ENCODE results near the gene TSR3.

Gene TSR3

DNA sequence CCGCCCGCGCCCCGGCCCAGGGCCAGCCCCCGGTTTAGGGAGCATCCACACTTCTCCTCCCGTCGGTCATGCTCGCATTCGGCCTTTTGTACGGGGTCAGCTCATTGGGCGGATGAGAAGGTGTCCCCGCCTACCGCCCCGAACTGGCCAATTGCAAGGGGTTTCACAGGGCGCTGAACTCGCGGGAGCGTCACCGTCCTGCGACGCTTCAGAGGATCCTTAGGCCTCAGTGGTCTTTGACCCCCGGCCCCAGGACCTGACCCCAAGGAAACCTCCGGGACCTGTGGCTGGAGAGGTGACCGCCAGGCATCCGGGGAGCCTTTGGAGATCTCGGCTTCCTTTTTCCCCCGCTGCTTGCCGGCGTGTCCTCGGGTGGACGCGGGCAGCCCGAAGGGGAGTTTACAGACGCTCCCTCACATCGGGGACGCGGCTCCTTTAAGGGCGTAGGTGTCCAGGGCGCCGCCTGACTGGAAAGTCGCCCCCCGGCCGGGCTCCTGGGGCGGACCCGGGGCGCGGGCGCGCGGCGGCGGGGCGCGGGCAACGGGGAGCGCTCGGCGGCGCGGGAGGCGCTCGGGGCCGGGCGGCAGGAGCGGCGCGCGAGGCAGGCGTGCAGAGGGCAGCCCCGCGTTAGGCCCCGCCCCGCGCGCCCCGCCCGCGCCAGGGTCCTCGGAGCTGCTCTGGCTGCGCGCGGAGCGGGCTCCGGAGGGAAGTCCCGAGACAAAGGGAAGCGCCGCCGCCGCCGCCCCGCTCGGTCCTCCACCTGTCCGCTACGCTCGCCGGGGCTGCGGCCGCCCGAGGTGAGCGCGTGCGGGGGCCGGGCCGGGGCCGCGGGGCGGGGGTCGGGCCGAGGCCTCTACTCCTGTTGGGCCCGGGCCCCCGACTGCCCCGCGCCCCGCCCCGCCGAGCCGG lies 42.4 kb downstream of the TSR3 start, which contains the start of gene UBE2I:
UBE2I (plus strand) TSS at position 660 of the 909 bp plus-strand sequence. CDS start 4,395 bp downstream, outside the sequence.
- DNase-seq (ENCODE audit: low read depth in 2 of 2): peak; percentile 94

DNA sequence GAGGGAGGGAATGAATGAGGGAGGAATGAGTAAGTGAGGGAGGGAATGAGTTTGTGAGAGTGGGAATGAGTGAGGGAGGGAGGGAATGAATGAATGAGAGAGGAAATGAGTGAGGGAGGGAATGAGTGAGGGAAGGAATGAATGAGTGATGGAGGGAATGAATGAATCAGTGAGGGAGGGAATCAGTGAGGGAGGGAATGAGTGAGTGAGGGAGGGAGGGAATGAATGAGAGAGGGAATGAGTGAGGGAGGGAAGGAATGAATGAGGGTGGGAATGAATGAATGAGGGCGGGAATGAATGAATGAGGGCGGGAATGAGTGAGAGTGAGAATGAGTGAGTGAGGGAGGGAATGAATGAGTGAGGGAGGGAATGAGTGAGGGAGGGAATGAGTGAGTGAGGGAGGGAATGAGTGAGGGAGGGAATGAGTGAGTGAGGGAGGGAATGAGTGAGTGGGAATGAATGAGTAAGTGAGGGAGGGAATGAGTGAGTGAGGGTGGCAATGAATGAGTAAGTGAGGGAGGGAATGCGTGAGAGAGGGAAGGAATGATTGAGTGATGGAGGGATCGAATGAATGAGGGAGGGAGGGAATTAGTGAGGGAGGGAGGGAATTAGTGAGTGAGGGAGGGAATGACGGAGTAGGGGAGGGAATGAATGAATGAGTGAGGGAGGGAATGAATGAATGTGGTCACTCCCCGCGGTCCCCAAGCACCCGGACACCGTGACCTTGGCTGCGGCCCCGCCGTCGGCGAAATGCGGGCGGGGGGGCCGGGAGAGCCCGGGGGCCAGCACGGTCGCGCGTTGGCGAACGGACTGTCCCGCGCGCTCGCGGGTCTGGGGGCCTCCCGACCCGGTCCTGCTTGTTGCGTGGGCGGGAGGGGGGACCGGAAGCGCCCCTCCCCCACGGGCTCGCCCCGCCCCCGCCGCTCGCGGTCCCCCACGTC lies 43.4 kb downstream of the TSR3 start:
- DNase-seq (ENCODE audit: low read depth in 2 of 2): no peak

DNA sequence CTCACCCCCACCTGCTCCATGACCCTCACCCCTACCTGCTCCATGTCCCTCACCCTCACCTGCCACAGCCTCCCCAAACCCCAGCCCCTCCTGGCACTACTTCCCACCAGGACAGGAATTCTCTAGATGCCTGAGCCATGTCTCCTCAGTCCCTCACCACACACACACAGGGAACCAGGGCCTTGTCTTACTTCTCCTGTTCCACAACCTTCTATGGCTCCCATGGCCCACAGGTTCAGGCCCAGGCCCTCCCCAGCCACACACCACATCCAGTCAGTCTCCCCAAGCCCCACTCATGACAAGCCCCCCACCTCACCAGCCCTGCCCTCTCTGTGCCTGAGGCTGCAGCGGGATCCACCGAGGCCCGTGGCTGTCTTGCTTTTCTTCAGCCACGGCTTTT lies 45.3 kb downstream of the TSR3 start:
- no peak for DNase-seq (ENCODE audit: low read depth in 2 of 2)

DNA sequence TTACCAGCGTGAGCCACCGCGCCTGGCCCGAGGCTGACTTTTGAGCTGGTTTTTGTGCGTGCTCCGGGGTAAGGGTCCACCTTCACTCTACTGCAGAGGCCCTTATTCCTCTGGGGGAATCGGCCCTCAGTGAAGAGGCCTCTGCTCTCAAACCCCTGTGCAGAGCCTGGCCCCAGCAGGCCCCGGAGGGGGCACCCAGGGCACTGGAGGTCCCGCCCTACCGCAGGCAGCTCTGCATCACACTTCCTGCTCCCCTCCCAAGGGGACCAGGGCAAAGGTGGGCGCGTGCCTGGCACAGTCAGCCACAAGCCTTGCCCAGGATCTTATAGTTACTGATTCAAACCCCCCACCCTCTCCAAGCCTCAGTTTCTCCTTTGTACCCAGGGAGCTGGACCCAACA lies 45.9 kb downstream of the TSR3 start:
- DNase-seq (ENCODE audit: low read depth in 2 of 2): no peak

DNA sequence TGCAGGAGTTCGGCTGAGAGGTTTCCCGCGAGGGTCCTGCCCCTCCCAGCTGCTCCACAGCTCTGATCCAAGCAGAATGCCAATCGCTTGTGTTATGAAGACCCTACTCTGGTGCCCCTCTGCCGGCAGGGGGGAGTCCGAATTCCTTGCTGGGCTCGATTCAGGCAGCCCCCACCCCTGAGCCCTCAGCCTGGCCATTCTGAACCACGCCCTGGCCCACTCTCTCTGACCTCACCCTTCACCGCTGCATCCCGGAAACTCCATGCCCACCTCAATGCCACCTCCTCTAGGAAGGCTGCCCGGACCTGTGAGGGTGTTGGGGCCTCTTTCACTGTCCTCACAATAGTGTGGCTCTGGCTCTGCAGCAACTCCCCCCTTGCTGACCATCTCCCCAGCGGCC lies 50.1 kb downstream of the TSR3 start:
- DNase-seq (ENCODE audit: low read depth in 2 of 2): no peak

DNA sequence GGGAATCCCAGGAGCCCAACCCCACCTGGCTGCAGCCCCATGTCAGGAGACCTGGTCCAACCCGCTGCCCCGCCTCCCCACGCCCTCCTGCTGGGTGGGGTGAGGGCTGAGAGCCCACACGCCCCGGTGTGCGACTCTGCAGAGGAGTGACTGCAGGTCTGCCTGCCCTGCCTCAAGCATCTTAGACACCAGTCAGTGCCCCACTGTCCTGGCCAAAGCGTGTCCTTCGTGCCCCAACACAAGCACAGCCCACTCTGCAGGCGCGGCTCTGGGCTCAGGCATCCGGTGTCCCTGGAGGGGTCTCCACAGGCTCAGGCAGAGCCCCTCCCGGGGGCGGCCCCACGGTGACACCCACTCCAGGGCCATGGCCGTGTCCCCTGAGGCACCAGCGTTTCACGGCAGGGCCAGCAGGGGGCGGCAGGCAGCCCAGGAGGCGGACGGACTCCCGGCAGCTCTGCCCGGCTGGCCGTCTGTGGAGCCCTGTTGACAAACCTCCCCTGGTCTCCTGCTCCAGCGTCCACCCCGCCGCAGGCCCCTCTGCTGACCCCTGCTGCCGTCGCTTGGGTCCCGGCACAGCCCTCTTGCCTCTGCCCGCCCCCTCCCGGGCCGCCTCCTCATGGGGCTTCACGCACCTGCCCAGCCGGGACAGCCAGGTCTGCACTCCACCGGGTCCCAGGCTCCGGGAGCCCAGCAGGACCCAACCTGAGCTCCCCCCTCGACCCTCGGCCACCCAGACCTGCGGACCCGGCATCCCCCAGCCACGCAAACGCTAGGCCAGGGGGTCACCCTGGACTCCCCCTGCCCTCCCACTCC lies 50.8 kb downstream of the TSR3 start:
- DNase-seq (ENCODE audit: low read depth in 2 of 2): peak; percentile 63 to 68

DNA sequence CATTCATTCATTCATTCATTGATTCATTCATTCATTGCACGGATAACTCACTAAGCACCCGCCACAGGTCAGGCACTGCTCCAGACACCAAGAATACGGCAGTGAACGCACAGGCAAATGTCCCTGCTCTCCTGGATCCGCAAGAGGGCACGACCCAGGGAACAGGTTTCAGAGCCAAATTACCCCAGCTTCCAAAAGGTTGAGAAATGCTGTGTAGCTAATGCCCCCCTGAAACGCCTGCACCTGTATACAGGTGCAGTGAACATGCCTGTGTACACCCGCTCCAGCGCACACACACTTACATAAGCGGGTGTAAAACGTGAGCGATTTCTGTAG lies 51.8 kb downstream of the TSR3 start:
- no peak for DNase-seq (ENCODE audit: low read depth in 2 of 2)

Measured in stimulated activated CD8-positive, alpha-beta memory T cell treated with anti-CD3 and anti-CD28 coated beads, Interleukin-2, amount 100 ng/mL, for 48 hours (primary cell).